ENCODE data around the gene ZBTB49.

ZBTB49 gene

GRCh38 chr4:4328206-4328605 lies 38.2 kb downstream of the ZBTB49 start:
- in situ Hi-C loops (cut with HindIII; ENCODE audit: low sequenced_read_pairs) = no loop called here
- TF ChIP-seq, protein P1, sequence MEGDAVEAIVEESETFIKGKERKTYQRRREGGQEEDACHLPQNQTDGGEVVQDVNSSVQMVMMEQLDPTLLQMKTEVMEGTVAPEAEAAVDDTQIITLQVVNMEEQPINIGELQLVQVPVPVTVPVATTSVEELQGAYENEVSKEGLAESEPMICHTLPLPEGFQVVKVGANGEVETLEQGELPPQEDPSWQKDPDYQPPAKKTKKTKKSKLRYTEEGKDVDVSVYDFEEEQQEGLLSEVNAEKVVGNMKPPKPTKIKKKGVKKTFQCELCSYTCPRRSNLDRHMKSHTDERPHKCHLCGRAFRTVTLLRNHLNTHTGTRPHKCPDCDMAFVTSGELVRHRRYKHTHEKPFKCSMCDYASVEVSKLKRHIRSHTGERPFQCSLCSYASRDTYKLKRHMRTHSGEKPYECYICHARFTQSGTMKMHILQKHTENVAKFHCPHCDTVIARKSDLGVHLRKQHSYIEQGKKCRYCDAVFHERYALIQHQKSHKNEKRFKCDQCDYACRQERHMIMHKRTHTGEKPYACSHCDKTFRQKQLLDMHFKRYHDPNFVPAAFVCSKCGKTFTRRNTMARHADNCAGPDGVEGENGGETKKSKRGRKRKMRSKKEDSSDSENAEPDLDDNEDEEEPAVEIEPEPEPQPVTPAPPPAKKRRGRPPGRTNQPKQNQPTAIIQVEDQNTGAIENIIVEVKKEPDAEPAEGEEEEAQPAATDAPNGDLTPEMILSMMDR (IDR thresholded peaks at IDR 0.05; ENCODE audit: low read depth, low read length, missing control alignments) = no peak
- no peak for DNase-seq (ENCODE audit: low read depth)
- H3K4me3 ChIP-seq (ENCODE audit: low read depth, low read length) = no peak overlapping the region

DNA sequence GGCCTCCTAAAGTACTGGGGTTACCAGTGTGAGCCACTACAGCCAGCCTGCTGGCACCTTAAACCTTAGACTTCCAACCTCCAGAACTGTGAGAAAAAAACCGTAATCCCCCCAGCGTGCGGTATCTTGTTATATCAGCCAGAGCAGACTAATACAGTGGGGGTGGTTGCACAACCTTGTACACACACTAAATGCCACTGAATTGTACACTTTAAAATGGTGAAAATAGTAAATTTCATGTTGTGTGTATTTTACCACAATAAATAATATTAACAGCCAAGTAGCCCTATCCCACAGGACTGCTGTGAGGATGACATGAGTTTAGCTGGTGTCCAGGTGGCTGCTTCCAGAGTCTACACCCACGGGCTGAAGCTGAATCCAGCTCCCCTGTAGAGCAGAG lies 38.8 kb downstream of the ZBTB49 start:
- no peak overlapping the region for H3K4me3 ChIP-seq (ENCODE audit: low read depth, low read length)
- in situ Hi-C loops (cut with HindIII; ENCODE audit: low sequenced_read_pairs) = no loop called here
- DNase-seq (ENCODE audit: low read depth) = no peak
- TF ChIP-seq, protein P1 (IDR thresholded peaks at IDR 0.05; ENCODE audit: low read depth, low read length, missing control alignments) = no peak

DNA sequence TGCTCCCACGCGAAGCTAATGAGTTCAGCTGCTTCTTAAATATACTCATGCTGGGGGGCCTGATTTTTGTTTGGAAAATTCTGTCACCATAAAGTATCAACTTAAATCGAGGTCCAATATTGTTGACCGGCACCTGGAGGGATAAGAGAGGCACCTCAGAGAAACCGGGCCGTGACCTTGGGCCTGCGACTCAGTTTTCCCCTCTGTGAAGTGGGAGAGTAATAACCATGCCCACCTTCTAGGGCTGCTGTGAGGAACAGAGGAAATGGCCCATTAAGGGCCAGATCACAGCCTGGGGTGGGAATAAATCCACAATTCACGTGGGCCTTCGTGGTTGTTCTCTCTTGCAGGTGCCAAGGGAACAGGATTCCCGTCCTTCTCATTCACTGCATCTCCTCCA lies 39.4 kb downstream of the ZBTB49 start:
- in situ Hi-C loops (cut with HindIII; ENCODE audit: low sequenced_read_pairs) = no loop called here
- no peak overlapping the region for H3K4me3 ChIP-seq (ENCODE audit: low read depth, low read length)
- TF ChIP-seq, protein P1 (IDR thresholded peaks at IDR 0.05; ENCODE audit: low read depth, low read length, missing control alignments) = no peak
- no peak for DNase-seq (ENCODE audit: low read depth)

- no peak overlapping the region for H3K4me3 ChIP-seq (ENCODE audit: low read depth, low read length)
- TF ChIP-seq, protein P1 (IDR thresholded peaks at IDR 0.05; ENCODE audit: low read depth, low read length, missing control alignments) = no peak
- DNase-seq (ENCODE audit: low read depth) = no peak
- in situ Hi-C loops (cut with HindIII; ENCODE audit: low sequenced_read_pairs) = no loop called here
Measured at GRCh38 chr4:4330794-4331193, 40.7 kb downstream of the ZBTB49 start.

DNA sequence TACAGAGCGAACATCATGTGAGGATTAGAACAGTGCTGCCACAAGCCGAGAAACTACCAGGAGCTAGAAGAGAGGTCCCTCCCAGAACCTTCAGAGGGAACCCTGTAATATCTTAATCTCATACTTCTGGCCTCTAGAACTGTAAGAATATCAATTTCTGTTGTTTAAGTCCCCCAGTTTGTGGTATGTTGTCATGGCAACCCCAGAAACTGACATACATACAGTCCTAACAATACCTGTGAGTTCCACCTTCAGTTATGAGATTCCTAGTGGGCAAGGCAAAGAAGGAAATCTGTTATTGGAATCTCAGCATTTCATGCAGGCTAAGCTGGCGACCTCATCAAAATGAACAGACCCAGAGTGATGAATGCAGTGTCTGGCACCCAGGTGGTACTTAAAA lies 42.5 kb downstream of the ZBTB49 start:
- TF ChIP-seq, protein P1 (IDR thresholded peaks at IDR 0.05; ENCODE audit: low read depth, low read length, missing control alignments) = no peak
- DNase-seq (ENCODE audit: low read depth) = no peak
- in situ Hi-C loops (cut with HindIII; ENCODE audit: low sequenced_read_pairs) = no loop called here
- no peak overlapping the region for H3K4me3 ChIP-seq (ENCODE audit: low read depth, low read length)

DNA sequence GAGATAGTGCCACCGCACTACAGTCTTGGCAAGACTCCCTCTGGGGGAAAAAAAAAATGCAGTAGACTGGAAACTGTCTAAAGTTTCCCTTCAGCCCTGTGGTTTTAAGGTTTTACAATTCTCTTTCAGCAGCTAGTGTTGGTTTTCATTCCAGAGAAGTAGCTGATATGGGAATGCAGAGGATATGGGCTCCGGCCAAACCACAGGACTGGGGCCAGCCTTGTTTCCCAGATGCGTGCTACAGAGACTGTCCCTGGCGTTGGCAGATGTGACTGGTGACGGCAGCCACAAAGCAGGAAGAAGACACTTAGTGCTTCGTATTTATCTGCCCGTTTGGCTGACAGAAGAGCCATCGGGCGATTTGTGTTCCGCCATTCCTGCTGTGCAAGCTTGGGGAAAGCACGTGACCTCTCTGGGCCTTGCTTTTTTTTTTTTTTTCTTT lies 43.2 kb downstream of the ZBTB49 start:
- no peak overlapping the region for H3K4me3 ChIP-seq (ENCODE audit: low read depth, low read length)
- TF ChIP-seq, protein P1 (IDR thresholded peaks at IDR 0.05; ENCODE audit: low read depth, low read length, missing control alignments) = no peak
- in situ Hi-C loops (cut with HindIII; ENCODE audit: low sequenced_read_pairs) = no loop called here
- peak; percentile 84 for DNase-seq (ENCODE audit: low read depth)
